SW 1271 (cell line): ENCODE data around the gene PRR22.

Source experiments
- DNase-seq, 2 experiments: peaks; one replicate each; lab custom pipeline; 2025; lab: John Stamatoyannopoulos, UW

Gene PRR22

DNA sequence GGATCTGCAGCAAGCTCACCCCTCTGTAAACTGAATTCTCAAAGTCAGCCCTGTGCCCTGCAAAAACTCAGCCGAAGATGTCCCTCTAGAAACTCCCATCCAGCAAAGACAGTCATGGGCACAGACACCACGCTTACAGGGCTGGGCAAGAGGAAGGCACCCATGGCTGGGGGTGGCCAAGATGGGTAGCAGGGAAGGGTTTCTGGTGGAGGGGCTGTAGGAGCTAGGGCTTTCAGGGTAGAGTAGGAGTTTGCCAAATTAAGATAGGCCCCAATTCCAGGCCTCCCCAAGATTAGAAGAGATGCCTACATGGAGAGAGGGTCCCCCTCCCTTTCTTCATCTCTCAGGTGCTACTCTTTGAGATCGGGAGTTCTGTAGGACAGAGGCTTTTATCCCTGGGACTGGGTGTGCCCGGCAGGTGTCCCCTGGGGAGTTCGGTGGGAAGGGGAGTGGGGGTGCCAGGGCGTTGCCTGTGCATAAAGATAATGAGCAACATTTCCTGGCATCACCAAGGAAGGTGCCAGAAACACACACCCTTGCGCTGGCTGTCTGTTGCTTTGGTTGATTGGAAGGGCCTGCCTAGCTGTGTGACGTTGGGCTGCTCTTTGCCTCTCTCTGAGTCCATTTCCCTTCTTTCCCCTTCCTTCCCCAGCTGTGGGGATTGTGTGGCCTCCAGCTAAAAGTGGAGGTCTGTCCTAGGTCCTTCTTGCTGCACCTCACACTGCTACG lies 29.7 kb upstream of the PRR22 start:
- no peak for DNase-seq

DNA sequence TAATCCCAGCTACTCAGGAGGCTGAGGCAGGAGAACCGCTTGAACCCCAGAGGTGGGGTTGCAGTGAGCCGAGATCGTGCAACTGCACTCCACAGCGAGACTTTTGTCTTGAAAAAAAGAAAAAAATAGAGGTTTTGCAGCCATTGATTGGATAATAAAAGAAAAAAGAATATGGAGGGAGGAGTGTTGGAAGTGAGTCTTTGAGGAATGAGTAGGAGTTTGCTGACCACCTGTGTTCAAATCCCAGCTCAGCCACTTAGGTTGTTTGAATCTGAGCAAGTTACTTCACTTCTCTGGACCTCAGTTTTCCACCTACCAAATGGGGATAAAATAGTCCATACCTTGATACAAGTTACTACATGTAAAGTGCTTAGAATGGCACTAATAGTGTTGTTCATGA lies 26.6 kb upstream of the PRR22 start:
- no peak for DNase-seq

- no peak for DNase-seq
Observed at GRCh38 chr19:5809469-5809868, 24.9 kb upstream of the PRR22 start.

- DNase-seq: no peak
Observed at GRCh38 chr19:5809053-5809452, 24.5 kb upstream of the PRR22 start.

DNA sequence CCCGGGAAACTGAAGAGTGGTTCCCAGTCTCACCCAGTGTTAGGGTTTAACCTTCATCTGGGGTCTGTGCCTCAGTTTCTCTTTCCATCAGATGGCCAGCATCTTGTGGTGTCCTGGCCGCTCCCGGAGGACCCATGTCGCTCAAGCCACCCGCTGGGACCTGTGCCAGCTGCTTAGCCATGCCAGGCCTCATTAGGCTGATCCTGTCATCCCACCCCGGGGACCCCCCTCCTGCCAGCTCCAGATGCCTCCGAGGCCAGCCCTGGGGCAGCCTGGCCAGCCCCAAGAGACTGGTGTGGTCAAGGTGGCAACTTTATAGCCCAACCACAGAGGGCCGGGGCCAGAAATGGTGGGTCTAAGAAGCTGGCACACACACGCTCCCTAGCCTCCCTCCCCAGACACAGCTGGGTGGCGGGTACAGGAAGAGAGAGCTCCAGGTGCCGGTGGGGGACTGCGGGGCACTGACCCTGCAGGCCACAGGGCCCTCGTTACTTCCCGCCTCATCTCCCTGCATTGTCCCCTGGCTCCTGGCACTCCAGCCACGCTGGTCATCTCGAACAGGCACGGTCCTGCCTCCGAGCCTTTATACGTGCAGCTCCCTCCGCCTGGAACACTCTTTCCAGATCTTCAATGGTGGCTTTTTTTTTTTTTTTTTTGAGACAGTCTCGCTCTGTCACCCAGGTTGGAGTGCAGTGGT lies 23.7 kb upstream of the PRR22 start:
- DNase-seq: no peak

DNA sequence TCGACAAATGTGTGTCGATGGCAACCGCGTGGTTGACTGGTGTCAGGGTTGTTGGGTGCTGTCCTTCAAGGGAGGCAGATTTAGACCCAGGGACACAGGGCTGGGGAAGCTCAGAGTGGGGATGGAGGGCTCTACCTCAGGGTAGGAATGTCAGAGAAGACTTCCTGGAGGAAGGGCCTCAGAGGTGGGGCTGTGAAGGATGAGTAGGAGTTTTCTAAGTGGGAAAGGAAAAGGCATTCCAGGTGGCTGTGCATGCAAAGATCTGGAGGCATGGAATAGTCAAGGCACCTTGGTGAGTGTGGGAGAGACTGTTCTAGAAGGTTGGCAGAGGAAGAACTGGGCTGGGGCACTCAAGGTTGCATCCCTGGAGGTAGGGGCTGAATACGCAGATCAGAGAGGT lies 22.4 kb upstream of the PRR22 start:
- no peak for DNase-seq

GRCh38 chr19:5806133-5806489 lies 21.6 kb upstream of the PRR22 start:
- no peak for DNase-seq

DNA sequence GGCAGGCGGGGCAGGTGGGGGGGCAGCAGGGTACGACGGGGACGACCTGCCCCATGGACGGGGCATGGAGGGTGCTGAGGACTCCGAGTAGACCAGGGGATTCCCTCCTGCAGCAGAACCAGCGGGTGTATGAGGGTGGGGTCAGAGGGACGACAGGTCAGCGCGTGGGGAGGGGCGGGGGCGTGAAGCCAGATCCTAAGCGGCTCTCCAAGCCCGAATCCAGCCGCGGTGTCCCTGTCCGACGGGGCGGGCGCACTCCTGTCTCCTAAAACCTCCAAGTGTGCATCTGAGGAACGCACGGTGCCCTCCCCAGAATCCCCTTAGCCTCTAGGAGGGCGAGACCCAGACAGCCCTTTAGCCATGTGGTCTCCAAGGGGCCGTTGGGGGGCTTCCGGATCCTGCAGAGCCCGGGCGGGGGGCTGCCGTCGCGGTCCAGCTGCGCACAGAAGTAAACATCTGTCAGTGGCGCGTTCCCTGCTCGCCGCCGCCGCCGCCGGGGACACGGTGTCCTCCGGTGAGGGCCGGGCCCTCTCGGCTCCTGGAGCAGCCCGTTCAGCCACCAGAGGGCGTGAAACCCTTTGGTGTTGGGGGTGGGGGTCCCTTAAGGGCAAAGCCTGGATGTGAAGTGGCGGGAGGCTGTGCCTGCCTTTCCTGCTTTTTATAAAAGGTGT lies 21.1 kb upstream of the PRR22 start:
- DNase-seq: peak in 1 of 2 experiments; percentile 45

DNA sequence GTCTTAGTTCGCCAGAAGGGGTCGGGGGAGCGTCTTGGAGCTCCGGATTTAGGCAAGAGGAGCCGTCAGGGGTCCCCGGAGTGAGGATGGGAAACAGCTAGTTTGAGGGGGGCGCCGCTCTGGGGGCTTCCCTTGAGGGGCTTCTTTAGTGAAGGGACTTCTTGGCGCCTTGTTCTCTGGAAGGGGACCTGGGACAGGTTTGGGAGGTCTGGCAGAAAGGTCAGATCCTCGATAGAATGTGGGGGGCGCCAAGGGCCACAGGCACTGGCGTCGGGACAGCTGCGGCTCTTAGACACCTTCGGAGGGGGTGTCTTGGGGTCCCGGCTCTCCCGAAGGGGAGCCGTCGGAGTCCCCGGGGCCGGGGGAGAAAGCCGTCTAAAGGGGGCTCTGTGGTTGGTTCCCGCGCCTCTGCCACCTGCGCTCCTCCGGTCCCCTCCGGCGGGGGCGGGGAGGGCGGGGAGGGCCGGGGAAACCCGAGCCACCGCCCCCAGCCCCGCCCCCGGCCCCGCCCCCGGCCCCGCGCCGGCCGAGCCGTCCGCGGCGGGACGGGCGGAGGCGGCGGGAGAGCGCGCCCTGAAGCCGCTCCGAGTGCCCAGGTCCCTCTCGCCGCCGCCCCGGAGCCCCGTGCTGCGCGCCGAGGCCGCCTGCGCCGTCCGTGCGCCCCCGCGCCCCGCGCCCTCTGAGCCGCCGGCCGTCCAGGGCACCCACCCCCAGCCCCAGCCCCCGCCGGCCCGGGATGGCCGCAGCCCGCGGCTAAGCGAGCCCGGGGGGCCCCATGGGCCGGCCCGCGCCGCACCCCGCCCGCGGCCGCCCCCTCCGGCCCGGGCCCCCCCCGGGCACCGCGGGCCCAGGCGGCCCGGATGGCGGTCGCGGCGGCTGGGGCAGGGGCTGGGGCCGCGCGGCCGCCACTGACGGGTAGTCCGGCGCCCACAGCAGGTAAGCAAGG lies 20.2 kb upstream of the PRR22 start, which contains the start of gene NRTN:
NRTN (plus strand) TSS at position 552 of the 946 bp plus-strand sequence. CDS start 19,099 bp downstream, outside the sequence.
- DNase-seq: peak in 1 of 2 experiments; percentile 13

GRCh38 chr19:5803752-5804515 lies 19.4 kb upstream of the PRR22 start:
- peak; percentile 88 for DNase-seq

DNA sequence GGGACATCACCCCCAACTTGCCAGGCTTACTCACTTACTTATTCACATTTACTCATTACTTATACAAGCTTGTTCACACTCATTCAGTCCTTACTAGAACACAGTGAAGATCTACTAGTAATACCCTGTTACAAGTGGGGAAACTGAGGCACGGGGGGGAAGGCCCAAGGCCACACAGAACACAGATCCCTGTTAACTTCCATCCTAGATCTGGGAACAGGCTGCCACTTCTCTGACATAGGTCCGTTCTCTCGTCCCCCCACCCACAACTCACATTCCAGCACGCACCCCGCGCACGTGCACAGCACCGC lies 18.9 kb upstream of the PRR22 start:
- no peak for DNase-seq

GRCh38 chr19:5801796-5802619 lies 17.5 kb upstream of the PRR22 start:
- no peak for DNase-seq

- DNase-seq: no peak
Observed at GRCh38 chr19:5800361-5801270, 16.1 kb upstream of the PRR22 start.

DNA sequence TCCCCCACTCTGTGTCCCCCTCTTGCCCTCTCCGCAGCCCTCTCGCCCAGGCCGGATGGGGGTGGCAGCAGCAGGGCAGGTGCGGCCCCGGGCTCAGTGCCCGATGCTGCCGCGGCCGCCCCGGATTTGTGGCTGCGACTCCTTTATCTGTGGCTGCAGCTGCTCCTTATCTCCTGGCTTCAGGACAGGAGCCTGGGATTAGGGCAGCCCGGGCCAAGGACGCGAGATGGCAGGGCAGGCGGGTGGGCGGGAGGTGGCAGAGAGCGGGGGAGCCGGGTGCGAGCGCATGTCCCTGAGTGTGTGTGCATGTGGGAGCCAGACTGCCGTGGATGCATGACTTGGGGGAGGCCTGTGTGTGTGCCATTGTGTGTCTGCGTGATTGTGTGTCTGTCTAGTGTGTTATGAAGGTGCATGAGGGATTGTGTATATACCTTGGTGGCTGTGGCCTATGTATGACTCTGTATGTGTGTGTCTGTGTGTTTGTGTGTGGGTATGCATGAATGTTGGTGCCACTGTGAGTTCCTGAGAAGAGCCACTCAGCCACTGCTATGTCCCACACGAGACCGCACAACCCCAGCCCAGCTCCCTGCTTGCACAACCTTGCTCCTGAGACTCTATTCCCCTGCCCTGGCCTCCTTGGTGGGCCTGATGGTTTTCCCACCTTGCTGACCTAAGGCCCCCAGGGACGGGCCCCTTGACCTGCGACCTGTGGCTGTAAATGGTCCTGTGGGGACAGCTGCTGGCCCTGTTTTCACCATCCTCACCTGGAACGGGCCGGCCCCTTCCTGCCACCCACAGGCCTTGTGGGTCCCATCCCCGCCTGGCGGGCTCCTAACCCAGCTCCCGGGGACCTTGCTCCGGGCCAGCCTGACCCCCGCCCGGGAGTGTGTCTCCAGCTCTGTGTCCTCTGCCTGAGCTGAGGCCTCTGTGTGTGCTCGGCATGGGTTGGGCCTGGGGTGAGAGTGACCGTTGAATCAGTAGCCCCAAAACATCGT lies 15.0 kb upstream of the PRR22 start:
- DNase-seq: no peak

DNA sequence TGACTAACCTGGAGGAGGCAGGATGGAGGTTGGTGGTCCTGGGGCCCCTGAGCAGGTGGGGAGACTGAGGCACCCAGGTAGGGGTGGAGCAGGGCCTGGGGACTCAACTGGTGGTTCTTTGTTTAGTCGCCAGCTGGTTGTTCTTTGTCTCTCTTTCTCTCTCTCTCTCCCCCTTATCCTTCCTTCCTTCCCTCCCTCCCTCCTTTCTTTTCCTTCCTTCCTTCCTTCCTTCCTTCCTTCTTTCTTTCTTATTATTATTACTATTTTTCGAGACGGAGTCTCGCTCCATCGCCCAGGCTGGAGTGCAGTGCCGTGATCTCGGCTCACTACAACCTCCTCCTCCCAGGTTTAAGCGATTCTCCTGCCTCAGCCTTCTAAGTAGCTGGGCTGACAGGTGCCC lies 13.7 kb upstream of the PRR22 start:
- DNase-seq: no peak

- no peak for DNase-seq
Observed at GRCh38 chr19:5795382-5795919, 10.9 kb upstream of the PRR22 start.

- no peak for DNase-seq
Observed at GRCh38 chr19:5793188-5793587, 8.6 kb upstream of the PRR22 start.

GRCh38 chr19:5792224-5792623 lies 7.7 kb upstream of the PRR22 start:
- DNase-seq: no peak
